K562 (cell line): Measurements from ENCODE around the gene OR10A3. TPM values are rescaled to one million over a fixed set of nuclear protein-coding genes. Genes with fewer than 3 reads are reported as not detected.

Experiments used
- CCAR2 ChIP-seq: fragments of 200-400 bp; formaldehyde crosslinking; IDR thresholded peaks from 2 replicates; pipeline ENCODE4 v1.6.1; 2017; ENCODE audit warnings: mild to moderate bottlenecking, low read depth, low read length
- MTA2 ChIP-seq: fragments of 450-650 bp; IDR thresholded peaks from 2 replicates; pipeline ENCODE4 v1.6.1; 2016; ENCODE audit warnings: low read depth
- NBN ChIP-seq: fragments of 450-650 bp; IDR thresholded peaks from 2 replicates; pipeline ENCODE4 v1.6.1; 2016; ENCODE audit warnings: low read depth, mild to moderate bottlenecking
- PHF20 ChIP-seq: fragments of 450-650 bp; IDR thresholded peaks from 2 replicates; pipeline ENCODE4 v1.6.1; 2018; ENCODE audit not compliant: partially characterized antibody
- POLR2G ChIP-seq: fragments of 200-400 bp; formaldehyde crosslinking; IDR thresholded peaks from 2 replicates; pipeline ENCODE4 v1.6.1; 2017; ENCODE audit warnings: low read depth, mild to moderate bottlenecking, antibody characterized with exemption, low read length, moderate library complexity
- STAG1 ChIP-seq: sonication (generic); formaldehyde crosslinking; IDR thresholded peaks from 2 replicates; pipeline ENCODE4 v1.5.0; 2020; ENCODE audit warnings: missing genetic modification reagents, borderline replicate concordance
- ZC3H11A ChIP-seq: IDR thresholded peaks from 2 replicates; pipeline ENCODE4 v1.6.1; 2012; ENCODE audit warnings: low read depth, low read length, improper control_type of control experiment
- ZNF143 ChIP-seq: sonication (generic); formaldehyde crosslinking; IDR thresholded peaks from 2 replicates; pipeline ENCODE4 v1.9.0; 2022; ENCODE audit warnings: mild to moderate bottlenecking, missing genetic modification reagents
- polyA plus RNA-seq, 8 experiments: library from polyadenylated mRNA; depleted of rRNA in 4 of 8; stranded (reverse) in 5 of 8; unstranded in 3 of 8; fragments of >200 nt; fragmentation: Nextera tagmentation in 2 of 8; fragmentation: Illumina TruSeq in 1 of 8; extraction: Ambion mirVana in 2 of 8; extraction: Trizol in 1 of 8; gene quantifications; 2 replicates each; pipeline versions ENCODE4 v1.2.1 to v1.2.3, GENCODE V29; 2011 to 2014; ENCODE audit warnings: inconsistent platforms in 1 of 8, missing spikeins in 1 of 8
- total RNA-seq, 7 experiments: library from RNA; depleted of rRNA in 6 of 7; stranded (reverse); fragments of >200 nt in 6 of 7; fragmentation: Illumina TruSeq in 2 of 7; extraction: Trizol in 2 of 7; gene quantifications; 2 replicates each; pipeline versions ENCODE4 v1.2.1 to v1.2.3, GENCODE V29; 2011 to 2021; ENCODE audit warnings: low replicate concordance in 1 of 7
- TF ChIP-seq, protein P1 (sequence below): fragments of 450-650 bp; IDR thresholded peaks from 2 replicates; pipeline ENCODE4 v1.6.1; 2016; ENCODE audit warnings: low read depth
- TF ChIP-seq, protein P2 (sequence below): fragments of 450-650 bp; conservative IDR thresholded peaks from 2 replicates; pipeline ENCODE4 v1.6.1; 2016; ENCODE audit warnings: missing genetic modification characterization, low read depth, mild to moderate bottlenecking, missing compliant biosample characterization, moderate library complexity

The OR10A3 gene
- total and polyA plus RNA-seq, 9 of the 15 experiments (the other 6 are each of a cell fraction or from before 2014, with no cell fraction given), result not detected

DNA sequence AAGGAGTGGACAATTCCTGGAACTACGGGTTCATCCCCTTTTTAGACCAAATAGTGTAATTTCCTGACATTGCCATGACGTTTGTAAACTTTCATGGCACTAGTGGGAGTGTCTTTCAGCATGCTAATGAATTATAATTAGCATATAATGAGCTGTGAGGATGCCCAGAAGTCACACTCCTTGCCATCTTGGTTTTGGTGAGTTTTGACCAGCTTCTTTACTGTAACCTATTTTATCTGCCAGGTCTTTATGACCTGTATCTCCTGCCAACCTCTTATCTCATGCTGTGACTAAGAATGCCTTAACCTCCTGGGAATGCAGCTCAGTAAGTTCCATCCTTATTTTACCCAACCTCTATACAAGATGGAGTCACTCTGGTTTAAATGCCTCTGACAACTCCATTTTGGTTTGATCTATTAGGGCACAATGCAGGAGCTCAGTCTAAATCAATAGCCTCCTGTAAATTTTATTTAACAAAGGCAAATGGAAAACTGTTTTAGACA lies 31.2 kb downstream of the OR10A3 start (continued):
- no peak for TF ChIP-seq ZC3H11A
- no peak for TF ChIP-seq STAG1 (CRISPR knock-in tag)
- no peak for TF ChIP-seq PHF20
- TF ChIP-seq CCAR2, result no peak
- TF ChIP-seq ZNF143, result no peak
- TF ChIP-seq NBN, result no peak
- TF ChIP-seq, protein P1, sequence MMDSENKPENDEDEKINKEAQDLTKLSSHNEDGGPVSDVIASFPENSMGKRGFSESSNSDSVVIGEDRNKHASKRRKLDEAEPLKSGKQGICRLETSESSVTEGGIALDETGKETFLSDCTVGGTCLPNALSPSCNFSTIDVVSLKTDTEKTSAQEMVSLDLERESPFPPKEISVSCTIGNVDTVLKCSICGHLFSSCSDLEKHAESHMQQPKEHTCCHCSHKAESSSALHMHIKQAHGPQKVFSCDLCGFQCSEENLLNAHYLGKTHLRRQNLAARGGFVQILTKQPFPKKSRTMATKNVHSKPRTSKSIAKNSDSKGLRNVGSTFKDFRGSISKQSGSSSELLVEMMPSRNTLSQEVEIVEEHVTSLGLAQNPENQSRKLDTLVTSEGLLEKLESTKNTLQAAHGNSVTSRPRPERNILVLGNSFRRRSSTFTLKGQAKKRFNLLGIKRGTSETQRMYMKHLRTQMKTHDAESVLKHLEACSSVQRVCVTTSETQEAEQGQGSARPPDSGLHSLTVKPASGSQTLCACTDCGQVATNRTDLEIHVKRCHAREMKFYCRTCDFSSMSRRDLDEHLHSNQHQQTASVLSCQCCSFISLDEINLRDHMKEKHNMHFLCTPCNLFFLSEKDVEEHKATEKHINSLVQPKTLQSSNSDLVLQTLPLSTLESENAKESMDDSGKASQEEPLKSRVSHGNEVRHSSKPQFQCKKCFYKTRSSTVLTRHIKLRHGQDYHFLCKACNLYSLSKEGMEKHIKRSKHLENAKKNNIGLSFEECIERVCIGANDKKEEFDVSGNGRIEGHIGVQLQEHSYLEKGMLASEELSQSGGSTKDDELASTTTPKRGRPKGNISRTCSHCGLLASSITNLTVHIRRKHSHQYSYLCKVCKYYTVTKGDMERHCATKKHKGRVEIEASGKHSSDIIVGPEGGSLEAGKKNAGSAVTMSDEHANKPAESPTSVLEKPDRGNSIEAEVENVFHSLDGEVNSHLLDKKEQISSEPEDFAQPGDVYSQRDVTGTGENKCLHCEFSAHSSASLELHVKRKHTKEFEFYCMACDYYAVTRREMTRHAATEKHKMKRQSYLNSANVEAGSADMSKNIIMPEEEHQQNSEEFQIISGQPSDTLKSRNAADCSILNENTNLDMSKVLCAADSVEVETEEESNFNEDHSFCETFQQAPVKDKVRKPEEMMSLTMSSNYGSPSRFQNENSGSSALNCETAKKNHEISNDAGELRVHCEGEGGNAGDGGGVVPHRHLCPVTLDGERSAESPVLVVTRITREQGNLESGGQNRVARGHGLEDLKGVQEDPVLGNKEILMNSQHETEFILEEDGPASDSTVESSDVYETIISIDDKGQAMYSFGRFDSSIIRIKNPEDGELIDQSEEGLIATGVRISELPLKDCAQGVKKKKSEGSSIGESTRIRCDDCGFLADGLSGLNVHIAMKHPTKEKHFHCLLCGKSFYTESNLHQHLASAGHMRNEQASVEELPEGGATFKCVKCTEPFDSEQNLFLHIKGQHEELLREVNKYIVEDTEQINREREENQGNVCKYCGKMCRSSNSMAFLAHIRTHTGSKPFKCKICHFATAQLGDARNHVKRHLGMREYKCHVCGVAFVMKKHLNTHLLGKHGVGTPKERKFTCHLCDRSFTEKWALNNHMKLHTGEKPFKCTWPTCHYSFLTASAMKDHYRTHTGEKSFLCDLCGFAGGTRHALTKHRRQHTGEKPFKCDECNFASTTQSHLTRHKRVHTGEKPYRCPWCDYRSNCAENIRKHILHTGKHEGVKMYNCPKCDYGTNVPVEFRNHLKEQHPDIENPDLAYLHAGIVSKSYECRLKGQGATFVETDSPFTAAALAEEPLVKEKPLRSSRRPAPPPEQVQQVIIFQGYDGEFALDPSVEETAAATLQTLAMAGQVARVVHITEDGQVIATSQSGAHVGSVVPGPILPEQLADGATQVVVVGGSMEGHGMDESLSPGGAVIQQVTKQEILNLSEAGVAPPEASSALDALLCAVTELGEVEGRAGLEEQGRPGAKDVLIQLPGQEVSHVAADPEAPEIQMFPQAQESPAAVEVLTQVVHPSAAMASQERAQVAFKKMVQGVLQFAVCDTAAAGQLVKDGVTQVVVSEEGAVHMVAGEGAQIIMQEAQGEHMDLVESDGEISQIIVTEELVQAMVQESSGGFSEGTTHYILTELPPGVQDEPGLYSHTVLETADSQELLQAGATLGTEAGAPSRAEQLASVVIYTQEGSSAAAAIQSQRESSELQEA, result no peak
- no peak for TF ChIP-seq POLR2G
- TF ChIP-seq MTA2, result no peak
- TF ChIP-seq, protein P2, sequence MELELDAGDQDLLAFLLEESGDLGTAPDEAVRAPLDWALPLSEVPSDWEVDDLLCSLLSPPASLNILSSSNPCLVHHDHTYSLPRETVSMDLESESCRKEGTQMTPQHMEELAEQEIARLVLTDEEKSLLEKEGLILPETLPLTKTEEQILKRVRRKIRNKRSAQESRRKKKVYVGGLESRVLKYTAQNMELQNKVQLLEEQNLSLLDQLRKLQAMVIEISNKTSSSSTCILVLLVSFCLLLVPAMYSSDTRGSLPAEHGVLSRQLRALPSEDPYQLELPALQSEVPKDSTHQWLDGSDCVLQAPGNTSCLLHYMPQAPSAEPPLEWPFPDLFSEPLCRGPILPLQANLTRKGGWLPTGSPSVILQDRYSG (tag), result no peak
